NCI-H460 (cell line): ENCODE data around the gene DRP2. TPM values are rescaled to one million over a fixed set of nuclear protein-coding genes. Genes with fewer than 3 reads are reported as not detected.
A peak's percentile ranks its signal among the peaks of the same experiment; 100 is the strongest.
"Not testable (repeated sequence)": the region's sequence is repeated elsewhere in the genome, so short reads cannot be mapped to it uniquely, and the experiment has no call there.

Source experiments
- DNase-seq: peaks from one replicate; pipeline ENCODE4 v3.0.0-alpha.2; 2016; ENCODE audit warnings: low read depth; ENCODE audit errors: extremely low read depth
- small RNA-seq, 2 experiments: library from RNA; depleted of rRNA; stranded (forward); fragments of <200 nt; gene quantifications; one replicate each; pipeline ENCODE3, GENCODE V24; 2014
- total RNA-seq: library from RNA; depleted of rRNA; stranded (reverse); fragments of >200 nt; shearing (Covaris generic); gene quantifications from 2 replicates; pipeline ENCODE4 v1.2.3, GENCODE V29; 2014; rRNA removed

DRP2 gene
- total RNA-seq, 1 experiment from 2014 or later, result 0.40 TPM

DNA sequence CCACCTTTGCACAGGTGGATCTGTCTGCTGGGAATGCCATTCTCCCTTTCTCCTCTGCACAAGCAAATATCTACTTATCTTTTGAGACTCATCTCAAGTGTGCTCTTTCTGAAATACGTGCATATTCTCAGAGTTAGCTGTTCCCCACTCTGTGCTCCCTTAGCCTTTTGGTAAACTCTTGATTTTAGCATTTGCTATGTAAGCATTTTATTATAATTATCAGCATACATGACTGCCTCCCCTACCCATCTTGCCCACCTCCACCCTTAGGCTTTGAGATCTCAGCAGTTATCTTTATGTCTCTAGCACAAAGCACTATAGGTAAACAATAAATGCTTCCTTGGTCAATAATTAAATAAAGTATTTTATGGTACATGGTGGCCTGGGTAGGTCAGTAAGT lies 11.5 kb downstream of the DRP2 start:
- DNase-seq, result no peak

DNA sequence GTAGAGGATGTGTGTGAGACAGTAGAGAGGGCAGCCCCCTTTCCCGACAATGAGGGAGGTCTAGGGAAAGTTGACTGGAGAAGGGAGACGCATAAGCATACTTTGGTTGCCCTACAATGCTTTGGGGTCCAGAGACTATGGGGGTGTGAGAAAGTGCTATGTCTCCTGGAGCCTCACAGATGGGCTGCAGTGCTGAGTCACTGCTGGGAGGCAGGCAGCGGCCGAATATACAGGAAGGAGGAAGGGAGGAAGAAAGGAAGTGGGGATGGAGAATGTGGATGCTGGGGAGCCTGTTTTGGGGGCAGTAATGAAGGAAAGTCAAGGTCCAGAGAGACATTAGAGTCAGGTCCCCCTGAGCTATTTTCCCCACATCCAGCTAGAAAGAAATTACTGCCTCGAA lies 12.7 kb downstream of the DRP2 start:
- DNase-seq, result no peak

- no peak for DNase-seq
Observed at GRCh38 chrX:101237041-101237440, 17.5 kb downstream of the DRP2 start.

- no peak for DNase-seq
Observed at GRCh38 chrX:101241531-101241930, 21.9 kb downstream of the DRP2 start.

- no peak for DNase-seq
Observed at GRCh38 chrX:101252634-101253033, 33.0 kb downstream of the DRP2 start.

- no peak for DNase-seq
Observed at GRCh38 chrX:101257448-101258258, 38.1 kb downstream of the DRP2 start.

DNA sequence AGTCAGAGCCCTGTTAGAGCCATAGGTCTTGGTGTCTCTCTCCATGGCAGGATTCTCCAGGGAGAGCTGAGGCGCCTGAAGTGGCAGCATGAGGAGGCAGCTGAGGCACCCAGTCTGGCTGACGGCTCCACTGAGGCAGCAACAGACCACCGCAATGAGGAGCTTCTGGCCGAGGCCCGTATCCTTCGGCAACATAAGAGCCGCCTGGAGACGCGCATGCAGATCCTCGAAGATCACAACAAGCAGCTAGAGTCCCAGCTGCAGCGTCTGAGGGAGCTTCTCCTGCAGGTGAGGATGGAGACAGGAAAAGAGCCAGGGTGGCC lies 38.6 kb downstream of the DRP2 start:
- DNase-seq, result no peak

DNA sequence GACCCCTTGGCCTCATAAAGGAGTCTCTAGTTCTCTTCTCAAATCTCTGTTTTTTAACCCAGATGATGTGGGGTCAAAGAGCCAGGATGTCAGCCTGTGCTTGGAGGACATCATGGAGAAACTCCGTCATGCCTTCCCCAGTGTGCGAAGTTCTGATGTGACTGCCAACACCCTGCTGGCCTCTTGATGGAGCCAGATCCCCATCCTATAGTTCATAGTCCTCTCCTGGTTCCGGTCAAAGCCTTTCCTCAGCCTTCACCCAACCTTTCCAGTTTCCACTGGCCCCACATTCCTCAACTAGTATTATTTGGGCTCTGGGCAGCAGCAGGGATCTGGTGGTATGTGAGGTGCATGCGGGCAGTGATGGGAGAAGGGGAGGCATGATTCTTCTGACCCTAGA lies 40.8 kb downstream of the DRP2 start:
- peak; percentile 6 for DNase-seq

- no peak for DNase-seq
Observed at GRCh38 chrX:101262590-101262989, 43.0 kb downstream of the DRP2 start.

DNA sequence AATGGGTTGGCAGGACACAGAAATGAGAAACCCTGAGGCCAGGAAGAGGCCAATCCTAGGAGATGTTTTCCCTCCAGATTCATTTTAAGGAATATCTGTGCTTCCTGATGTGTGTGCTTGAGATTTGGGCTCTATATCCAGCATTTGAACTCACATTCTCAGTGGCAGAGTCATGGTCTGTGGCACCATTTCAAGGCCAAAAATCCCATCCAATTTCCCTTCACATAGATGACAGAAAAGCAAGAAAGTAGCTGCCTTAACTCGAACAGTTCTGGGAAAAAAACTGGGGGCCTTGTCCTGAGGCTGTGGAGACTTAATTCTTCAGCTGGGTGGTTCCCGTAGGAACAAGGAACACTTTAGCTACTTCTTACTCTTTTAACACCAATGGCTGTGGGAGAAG lies 44.2 kb downstream of the DRP2 start:
- no peak for DNase-seq

DNA sequence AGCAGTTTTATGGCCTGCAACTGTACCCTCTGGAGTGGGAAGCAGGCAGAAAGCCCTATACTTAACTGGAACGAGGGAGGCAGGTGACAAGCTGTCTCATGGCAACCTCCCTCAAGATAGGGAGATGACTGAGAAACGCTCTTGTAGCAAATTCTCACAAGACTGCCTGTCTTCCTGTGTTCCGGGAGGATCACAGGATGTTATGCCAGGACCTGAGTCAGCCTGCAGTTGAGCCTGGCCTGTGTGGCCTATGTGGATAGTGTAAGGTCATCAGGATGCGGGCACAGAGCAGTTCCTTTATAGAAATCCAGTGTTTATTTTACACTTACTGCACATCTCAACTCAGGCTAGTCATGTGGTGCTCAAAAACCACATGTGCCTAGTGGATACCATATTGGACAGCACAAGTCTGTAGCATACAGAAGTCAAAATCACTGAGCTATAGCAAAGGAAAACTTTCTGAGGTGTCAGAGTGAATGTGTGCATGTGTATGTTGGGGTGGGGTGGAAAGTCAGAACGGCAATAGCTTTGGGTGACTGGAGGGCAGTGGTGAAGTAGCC lies 46.4 kb downstream of the DRP2 start:
- no peak for DNase-seq

- DNase-seq, result no peak
Observed at GRCh38 chrX:101274198-101274597, 54.6 kb downstream of the DRP2 start.

DNA sequence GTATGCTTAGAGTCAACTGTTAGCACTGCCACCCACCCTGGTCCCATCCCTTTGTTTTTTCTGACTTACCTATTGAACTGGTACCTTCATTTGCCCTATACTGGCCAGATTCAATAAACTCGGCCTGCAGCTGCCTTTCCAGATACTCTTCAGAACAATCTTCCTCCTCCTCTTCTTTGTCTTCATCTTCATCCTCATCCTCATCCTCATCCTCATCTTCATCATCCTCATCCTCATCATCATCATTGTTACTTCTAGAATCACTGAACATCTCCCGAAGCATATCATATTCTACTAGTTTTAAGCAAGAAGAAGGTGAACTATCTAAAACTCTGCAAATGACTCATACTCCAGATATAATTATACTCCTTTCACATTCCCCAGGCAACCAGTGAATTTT lies 56.7 kb downstream of the DRP2 start:
- no peak for DNase-seq

DNA sequence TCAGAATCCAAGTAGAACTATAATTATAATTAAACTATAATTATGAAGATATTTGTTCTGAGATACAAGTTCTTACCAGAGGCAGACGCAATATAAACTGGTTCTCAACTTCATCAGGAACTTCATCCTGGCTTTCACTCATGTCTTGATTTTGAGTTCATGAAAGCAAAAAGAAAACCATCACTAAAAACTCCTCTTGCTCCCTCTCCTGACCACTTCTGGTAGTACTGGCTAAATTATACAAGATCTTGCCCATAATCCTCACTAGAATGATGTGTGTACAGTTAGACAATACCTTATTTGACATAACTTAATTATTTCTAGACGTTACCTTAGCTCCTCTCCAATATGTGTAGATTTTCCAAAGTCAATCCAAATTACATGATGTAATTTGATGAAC lies 67.8 kb downstream of the DRP2 start:
- DNase-seq, result peak; percentile 56

GRCh38 chrX:101290957-101291603 lies 71.5 kb downstream of the DRP2 start, which contains the start of gene TAF7L:
TAF7L (minus strand) TSS chrX:101291334; CDS start chrX:101287543, 3,791 bp downstream.
- no peak for DNase-seq

DNA sequence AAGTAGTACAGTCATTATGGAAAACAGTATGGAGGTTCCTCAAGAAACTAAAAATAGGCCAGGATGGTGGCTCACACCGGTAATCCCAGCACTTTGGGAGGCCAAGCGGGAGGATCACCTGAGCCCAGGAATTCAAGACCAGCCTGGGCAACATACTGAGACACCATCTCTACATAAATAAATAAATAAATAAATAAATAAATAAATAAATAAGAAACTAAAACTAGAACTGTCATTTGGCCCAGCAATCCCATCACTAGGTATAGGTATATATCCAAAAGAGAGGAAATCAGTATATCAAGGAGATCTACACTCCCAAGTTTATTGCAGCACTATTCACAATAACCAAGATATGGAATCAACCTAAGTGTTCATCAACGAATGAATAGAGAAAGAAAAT lies 76.0 kb downstream of the DRP2 start:
- DNase-seq, result not testable (repeated sequence)

DNA sequence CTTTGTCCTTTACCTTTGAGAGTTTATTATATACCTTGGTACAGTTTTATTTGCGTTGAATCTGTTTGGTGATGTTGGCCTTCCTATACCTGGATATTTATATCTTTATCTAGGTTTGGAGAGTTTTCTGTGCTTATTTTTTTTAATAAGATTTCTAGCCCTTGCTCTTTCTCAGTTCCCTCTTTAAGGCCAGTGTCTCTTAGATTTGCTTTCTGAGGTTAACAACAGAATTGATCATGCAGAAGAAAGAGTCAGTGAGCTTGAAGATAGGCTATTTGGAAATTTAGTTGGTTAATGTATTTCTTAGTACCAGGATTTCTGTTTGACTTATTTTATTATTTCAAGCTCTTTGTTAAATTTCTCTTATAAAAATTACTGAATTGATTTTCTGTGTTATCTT lies 84.2 kb downstream of the DRP2 start:
- no peak for DNase-seq

Small RNAs within 50 kb of the gene (small RNA-seq; reads per million reads assigned to genes)
- gene Z70280.1, result 0 reads per million in 2 experiments

Other genes starting within 250 kb of the DRP2 start
- gene TRMT2B, start 167.7 kb upstream of the DRP2 start, total RNA-seq, result 103 and 107 TPM in 2 replicates
- gene TMEM35A, start 140.9 kb upstream of the DRP2 start, total RNA-seq, result 0.69 and 0.74 TPM in 2 replicates
- gene CENPI, start 121.6 kb upstream of the DRP2 start, total RNA-seq, result 26.5 and 26.9 TPM in 2 replicates
- not detected in 2 replicates for gene TAF7L, start 71.5 kb downstream of the DRP2 start, total RNA-seq
- 11.8 and 13.8 TPM in 2 replicates for gene TIMM8A, start 129.0 kb downstream of the DRP2 start, total RNA-seq
- gene BTK, start 166.4 kb downstream of the DRP2 start, total RNA-seq, result 0.05 TPM in 1 of 2 replicates, not detected in the other
- 4,212 and 4,289 TPM in 2 replicates for gene RPL36A, start 171.2 kb downstream of the DRP2 start, total RNA-seq
- gene GLA, start 188.1 kb downstream of the DRP2 start, total RNA-seq, result 234 and 237 TPM in 2 replicates
- gene HNRNPH2, start 188.4 kb downstream of the DRP2 start, total RNA-seq, result 65.7 and 84.2 TPM in 2 replicates